Pulmonary artery endothelial cell (primary cell): ENCODE measurements around the gene ACOD1. TPM values are rescaled to one million over a fixed set of nuclear protein-coding genes. Genes with fewer than 3 reads are reported as not detected.
A peak's percentile ranks its signal among the peaks of the same experiment; 100 is the strongest.

ENCODE experiments used
- DNase-seq: peaks from one replicate; pipeline ENCODE4 v3.0.0-alpha.2; 2011; ENCODE audit warnings: low read depth, low spot score
- total RNA-seq: library from RNA; depleted of rRNA; stranded (reverse); fragments of >200 nt; gene quantifications from 2 replicates; pipeline ENCODE4 v1.2.3, GENCODE V29; 2014

Gene ACOD1
- total RNA-seq, 1 donor from 2014 or later = not detected

GRCh38 chr13:76991796-76992547 lies 43.7 kb downstream of the ACOD1 start, which contains the start of gene CLN5:
Gene CLN5 (plus strand): TSS chr13:76992081. CDS start chr13:76992099, 18 bp downstream.
- peak; percentile 63 for DNase-seq

- DNase-seq = no peak
Observed at GRCh38 chr13:76992548-76993001, 44.3 kb downstream of the ACOD1 start.

DNA sequence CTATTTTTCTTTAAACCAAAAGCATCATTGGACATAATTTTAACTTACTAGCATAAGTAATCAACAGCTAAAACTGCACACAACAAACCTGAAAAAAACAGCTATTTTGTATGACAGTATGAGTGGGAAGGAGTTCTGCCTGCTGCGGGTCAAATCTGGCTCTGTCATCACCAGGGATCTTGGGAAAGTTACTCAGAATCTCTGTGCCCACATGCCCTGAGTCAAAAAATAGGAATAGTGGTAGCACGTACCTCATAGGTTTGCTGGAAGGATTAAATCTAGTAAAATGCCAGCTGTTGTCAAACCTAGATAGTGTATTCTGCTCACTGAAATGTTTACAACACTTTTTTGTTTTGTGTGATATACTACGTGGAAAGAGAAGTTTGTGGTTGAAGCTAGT lies 44.7 kb downstream of the ACOD1 start:
- DNase-seq = no peak

- no peak for DNase-seq
Observed at GRCh38 chr13:76993473-76993872, 45.2 kb downstream of the ACOD1 start.

DNA sequence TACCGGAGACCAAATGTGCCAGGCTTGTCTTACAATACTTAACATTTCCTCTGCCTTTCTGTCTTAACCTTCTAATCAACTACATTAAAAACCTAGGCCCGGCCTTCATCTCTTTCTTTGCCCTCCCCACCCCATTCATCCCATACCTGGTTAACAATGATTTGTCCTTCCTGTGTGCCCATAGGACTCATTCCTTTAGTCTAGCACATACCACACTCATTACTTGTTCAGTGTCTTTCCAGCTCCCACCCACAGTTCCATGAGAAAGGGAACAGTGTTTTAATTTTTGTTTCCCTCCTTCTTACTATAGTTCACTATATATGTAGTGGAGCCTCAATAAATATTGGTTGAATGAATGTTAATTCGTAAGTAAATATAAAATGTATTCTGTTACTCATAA lies 46.0 kb downstream of the ACOD1 start:
- DNase-seq = no peak

- DNase-seq = no peak
Observed at GRCh38 chr13:77000475-77000874, 52.2 kb downstream of the ACOD1 start.

GRCh38 chr13:77001540-77001939 lies 53.2 kb downstream of the ACOD1 start:
- no peak for DNase-seq

DNA sequence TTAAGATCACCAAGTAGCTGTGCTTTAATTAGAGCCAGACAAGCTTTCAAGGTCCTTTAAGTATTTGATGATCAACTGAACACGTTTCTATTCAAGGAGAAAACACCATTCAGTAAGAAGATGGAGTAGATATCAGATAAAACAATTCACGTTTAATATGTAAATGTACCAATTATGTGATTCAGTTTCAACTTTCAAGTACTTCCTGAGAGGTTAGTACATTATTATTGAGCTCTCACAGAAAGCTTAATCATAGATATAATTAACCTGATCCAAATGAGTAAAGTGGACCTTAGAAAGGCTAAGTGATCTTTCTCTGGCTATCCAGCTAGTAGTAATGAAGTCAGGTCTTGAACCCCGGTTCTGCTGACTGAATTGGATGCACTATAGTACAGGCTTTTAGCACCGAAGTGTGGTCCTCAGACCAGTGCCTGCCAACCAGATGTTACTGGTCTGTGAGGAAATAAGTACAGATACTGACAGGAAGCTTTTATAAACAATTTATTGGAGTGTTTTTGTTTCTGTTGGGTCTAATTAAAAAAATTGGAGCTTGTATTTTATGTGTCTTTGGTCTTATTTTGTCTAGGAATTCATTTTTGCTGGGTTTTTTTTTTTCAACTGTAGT lies 53.8 kb downstream of the ACOD1 start:
- no peak for DNase-seq

DNA sequence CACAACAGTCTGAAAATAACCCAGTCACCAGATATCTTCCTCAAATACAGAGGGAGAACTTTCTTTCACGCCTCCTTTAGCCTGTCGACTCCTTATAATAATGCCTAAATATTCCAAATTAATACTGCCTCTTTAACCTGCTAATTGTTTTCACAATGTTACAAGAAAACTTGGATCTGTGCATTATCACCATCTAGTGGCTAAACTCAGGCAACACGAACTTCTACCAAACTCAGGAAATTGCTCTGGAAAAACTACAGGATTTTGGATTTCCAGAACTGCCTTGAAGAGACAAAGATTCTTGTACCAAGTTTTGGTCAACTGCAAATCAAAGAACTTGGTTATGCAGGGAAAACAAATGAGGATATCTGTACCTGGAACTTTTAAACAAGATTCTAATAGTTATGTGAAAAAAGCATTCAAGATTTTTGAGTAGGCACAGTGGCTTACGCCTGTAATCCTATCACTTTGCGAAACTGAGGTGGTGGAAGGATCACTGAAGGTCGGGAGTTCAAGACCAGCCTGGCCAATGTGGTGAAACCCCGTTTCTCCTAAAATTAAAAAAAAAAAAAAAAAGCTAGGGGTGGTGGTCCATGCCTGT lies 54.4 kb downstream of the ACOD1 start:
- no peak for DNase-seq

Other genes starting within 250 kb of the ACOD1 start
- 94.3 and 97.6 TPM in 2 replicates for gene KCTD12, start 62.1 kb upstream of the ACOD1 start, total RNA-seq
- 24.5 and 27.1 TPM in 2 replicates for gene CLN5, start 43.6 kb downstream of the ACOD1 start, total RNA-seq
- 54.2 and 69.3 TPM in 2 replicates for gene FBXL3, start 78.6 kb downstream of the ACOD1 start, total RNA-seq